Astrocyte (in vitro differentiated cells and primary cell): ENCODE data around the gene SNAPC4. TPM values are rescaled to one million over a fixed set of nuclear protein-coding genes. Genes with fewer than 3 reads are reported as not detected.

Source experiments
- DNase-seq: peaks from one replicate; pipeline ENCODE4 v3.0.0-alpha.2; 2010; ENCODE audit warnings: low read depth
- FAIRE-seq: peaks from 2 replicates; lab custom pipeline; 2011; peaks lifted over from hg19 to GRCh38; lab: Jason Lieb, UNC
- H2AFZ ChIP-seq: 2 replicates; pipeline ENCODE4 v1.6.0; 2012; ENCODE audit warnings: low read depth, low read length, inconsistent platforms
- H3K27ac ChIP-seq: 2 replicates; pipeline ENCODE4 v1.5.1; 2011; ENCODE audit warnings: low read depth, low read length, inconsistent platforms
- H3K27me3 ChIP-seq: 2 replicates; pipeline ENCODE4 v1.6.0; 2011; ENCODE audit warnings: low read length, inconsistent platforms; ENCODE audit not compliant: insufficient read depth
- H3K36me3 ChIP-seq: 2 replicates; pipeline ENCODE4 v1.5.1; 2011; ENCODE audit warnings: low read length, inconsistent platforms; ENCODE audit not compliant: insufficient read depth
- H3K4me1 ChIP-seq: 2 replicates; pipeline ENCODE4 v1.5.1; 2011; ENCODE audit warnings: low read length, inconsistent platforms; ENCODE audit not compliant: insufficient read depth
- H3K4me2 ChIP-seq: 2 replicates; pipeline ENCODE4 v1.6.0; 2012; ENCODE audit warnings: low read length, inconsistent platforms
- H3K4me3 ChIP-seq: 2 replicates; pipeline ENCODE4 v1.5.1; 2011; ENCODE audit warnings: low read depth, mild to moderate bottlenecking, low read length, inconsistent platforms; ENCODE audit not compliant: insufficient read depth
- H3K79me2 ChIP-seq: 2 replicates; pipeline ENCODE4 v1.6.0; 2012; ENCODE audit warnings: mild to moderate bottlenecking, low read length, inconsistent platforms; ENCODE audit not compliant: insufficient read depth
- H3K9ac ChIP-seq: 2 replicates; pipeline ENCODE4 v1.6.0; 2012; ENCODE audit warnings: mild to moderate bottlenecking, low read length, inconsistent platforms
- H3K9me3 ChIP-seq: 2 replicates; pipeline ENCODE4 v1.5.1; 2012; ENCODE audit warnings: low read depth, mild to moderate bottlenecking, low read length, inconsistent platforms; ENCODE audit not compliant: insufficient read depth
- H4K20me1 ChIP-seq: 2 replicates; pipeline ENCODE4 v1.6.0; 2012; ENCODE audit warnings: low read length, inconsistent platforms; ENCODE audit not compliant: insufficient read depth
- H3K27ac Mint-ChIP-seq: one replicate; pipeline ENCODE4 v1.8.0; 2021; ENCODE audit warnings: mild to moderate bottlenecking, mixed read lengths; ENCODE audit not compliant: unreplicated experiment
- H3K27me3 Mint-ChIP-seq: one replicate; pipeline ENCODE4 v1.8.0; 2021; ENCODE audit warnings: low read depth, mixed read lengths; ENCODE audit not compliant: unreplicated experiment
- H3K36me3 Mint-ChIP-seq: one replicate; pipeline ENCODE4 v1.8.0; 2021; ENCODE audit warnings: low read depth, mixed read lengths; ENCODE audit not compliant: unreplicated experiment
- H3K4me1 Mint-ChIP-seq: one replicate; pipeline ENCODE4 v1.8.0; 2021; ENCODE audit warnings: low read depth, mixed read lengths; ENCODE audit not compliant: unreplicated experiment
- H3K4me3 Mint-ChIP-seq: one replicate; pipeline ENCODE4 v1.8.0; 2021; ENCODE audit warnings: mild to moderate bottlenecking, moderate library complexity, mixed read lengths; ENCODE audit not compliant: unreplicated experiment
- H3K9me3 Mint-ChIP-seq: one replicate; pipeline ENCODE4 v1.8.0; 2021; ENCODE audit warnings: mild to moderate bottlenecking, mixed read lengths; ENCODE audit not compliant: unreplicated experiment
- CTCF ChIP-seq: IDR thresholded peaks from 2 replicates; pipeline ENCODE4 v1.5.1; 2011; ENCODE audit warnings: low read depth, mild to moderate bottlenecking, inconsistent platforms, low read length, moderate library complexity; ENCODE audit not compliant: insufficient read depth
- EZH2 ChIP-seq: IDR thresholded peaks from 2 replicates; pipeline ENCODE4 v1.6.1; 2012; ENCODE audit warnings: mild to moderate bottlenecking, low read length, inconsistent platforms; ENCODE audit not compliant: insufficient read depth
- total RNA-seq: library from RNA; stranded (reverse); gene quantifications from 2 replicates; pipeline ENCODE4 v1.2.1, GENCODE V29; 2021

The SNAPC4 gene
- total RNA-seq, 1 donor from 2014 or later = 18.6 TPM

- no peaks in the 10 kb centered on the region for H3K36me3 ChIP-seq
- H3K27me3 Mint-ChIP-seq = no peaks in the 10 kb centered on the region
- H3K9me3 Mint-ChIP-seq = no peaks in the 10 kb centered on the region
- H3K9me3 ChIP-seq = no peaks in the 10 kb centered on the region
- TF ChIP-seq EZH2 = no peak
- TF ChIP-seq CTCF = no peak
- peaks cover 6% of the 10 kb centered on the region for H3K4me1 Mint-ChIP-seq
- no peak overlapping the region for H2AFZ ChIP-seq
- H3K79me2 ChIP-seq = no peaks in the 10 kb centered on the region
- H3K9ac ChIP-seq = no peak overlapping the region
- no peaks in the 10 kb centered on the region for H3K27me3 ChIP-seq
- peaks cover 4% of the 10 kb centered on the region for H3K36me3 Mint-ChIP-seq
- H3K27ac Mint-ChIP-seq = no peak overlapping the region
- H4K20me1 ChIP-seq = no peaks in the 10 kb centered on the region
- no peak overlapping the region for H3K4me3 ChIP-seq
- no peak overlapping the region for H3K4me2 ChIP-seq
- DNase-seq = no peak
- H3K4me3 Mint-ChIP-seq = no peak overlapping the region
- FAIRE-seq = no peak
- H3K27ac ChIP-seq = no peak overlapping the region
- peaks cover 10% of the 10 kb centered on the region for H3K4me1 ChIP-seq
Measured at GRCh38 chr9:136374183-136374575, 25.8 kb downstream of the SNAPC4 start.

DNA sequence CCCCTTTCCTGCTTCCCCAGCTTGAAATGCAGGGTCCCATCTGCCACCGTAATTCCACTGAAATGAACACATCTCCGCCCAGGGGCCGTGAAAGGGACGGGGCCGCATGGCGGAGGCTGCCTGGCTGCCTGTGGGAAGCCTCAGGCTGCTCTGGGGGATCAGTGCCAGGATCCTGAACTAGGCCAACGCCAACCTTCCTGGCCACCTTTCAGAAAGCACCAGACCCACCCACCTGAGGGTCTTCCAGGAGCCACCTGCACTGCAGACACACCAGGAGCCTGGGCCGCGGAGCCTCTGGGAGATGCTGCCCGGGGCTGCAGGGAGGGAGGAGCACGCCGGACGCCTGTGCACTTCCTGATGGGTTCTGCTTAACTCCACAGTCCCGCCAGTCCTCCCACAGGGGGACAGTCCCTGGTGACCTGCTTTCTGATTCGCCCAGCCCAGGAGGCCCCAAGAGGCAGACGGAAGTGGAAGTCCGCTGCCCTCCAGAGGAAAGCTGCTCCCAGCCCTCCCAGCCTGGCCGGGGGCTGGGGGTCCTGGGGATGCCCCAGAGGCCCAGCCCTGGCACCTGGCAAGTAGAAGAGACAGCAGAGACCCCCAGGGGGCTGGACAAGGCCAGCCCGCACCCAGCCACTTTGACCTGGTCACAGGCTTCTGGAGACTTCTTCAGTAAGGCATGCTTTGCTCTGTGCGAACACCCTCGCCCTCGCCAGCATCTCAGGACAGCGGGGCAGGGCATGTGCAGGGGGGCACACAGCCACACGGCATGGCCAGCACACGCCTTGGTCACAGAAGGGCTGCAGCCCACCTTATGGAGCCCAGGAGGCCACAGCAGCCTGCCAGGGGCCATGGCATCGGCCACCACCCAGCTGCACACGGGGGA lies 26.4 kb downstream of the SNAPC4 start, which contains the start of gene CARD9:
CARD9 (minus strand) TSS at position 370 of the 883 bp plus-strand sequence. CDS start 1,591 bp downstream, outside the sequence.
- peaks cover 6% of the 10 kb centered on the region for H3K4me1 Mint-ChIP-seq
- H3K27ac Mint-ChIP-seq = peak within 1 kb of the TSS; percentile 62

More for the DNA sequence above, 26.4 kb downstream of the SNAPC4 start, which contains the start of gene CARD9:
- Histone ChIP-seq H3K36me3 (no peaks in the 10 kb centered on the region), H3K9me3 (no peaks in the 10 kb centered on the region), H3K4me1 (peaks cover 10% of the 10 kb centered on the region), H3K4me2 (peak within 1 kb of the TSS; percentile 5), H2AFZ (peak within 1 kb of the TSS; percentile 13), H3K27me3 (no peaks in the 10 kb centered on the region), H3K79me2 (no peaks in the 10 kb centered on the region), H3K4me3 (no peak within 1 kb of the TSS), H4K20me1 (no peaks in the 10 kb centered on the region), H3K9ac (peak within 1 kb of the TSS; percentile 3), H3K27ac (no peak within 1 kb of the TSS)
- no peak for TF ChIP-seq EZH2
- TF ChIP-seq CTCF = no peak
- H3K27me3 Mint-ChIP-seq = no peaks in the 10 kb centered on the region
- FAIRE-seq (no peak), DNase-seq (no peak)
- H3K4me3 Mint-ChIP-seq = no peak within 1 kb of the TSS
- H3K36me3 Mint-ChIP-seq = peaks cover 4% of the 10 kb centered on the region
- no peaks in the 10 kb centered on the region for H3K9me3 Mint-ChIP-seq
